ENCODE measurements around the gene UCMA.
A peak's percentile ranks its signal among the peaks of the same experiment; 100 is the strongest.
"Not testable (repeated sequence)": the region's sequence is repeated elsewhere in the genome, so short reads cannot be mapped to it uniquely, and the experiment has no call there.

UCMA gene

GRCh38 chr10:13234172-13234571 lies at the start of gene UCMA:
Gene UCMA (minus strand): TSS chr10:13234374. CDS start chr10:13234258, 116 bp downstream.
- no peak for DNase-seq (ENCODE audit: low read depth)

GRCh38 chr10:13282348-13282747 lies 48.2 kb upstream of the UCMA start:
- H3K4me3 ChIP-seq (ENCODE audit: low read length); DNase-seq (ENCODE audit: low read depth): not testable (repeated sequence)

More at GRCh38 chr10:13234172-13234571, at the start of gene UCMA:
- H3K4me3 ChIP-seq (ENCODE audit: low read length): no peak within 1 kb of the TSS
- TF ChIP-seq CTCF (conservative IDR thresholded peaks at IDR 0.05; ENCODE audit: low read depth, low read length): no peak

- no peak for DNase-seq (ENCODE audit: low read depth)
- no peak overlapping the region for H3K4me3 ChIP-seq (ENCODE audit: low read length)
- TF ChIP-seq CTCF (conservative IDR thresholded peaks at IDR 0.05; ENCODE audit: low read depth, low read length): peak; percentile 27
Observed at GRCh38 chr10:13276749-13277365, 42.7 kb upstream of the UCMA start.

- DNase-seq (ENCODE audit: low read depth); H3K4me3 ChIP-seq (ENCODE audit: low read length): not testable (repeated sequence)
Observed at GRCh38 chr10:13276146-13276545, 42.0 kb upstream of the UCMA start.

GRCh38 chr10:13272164-13272571 lies 38.0 kb upstream of the UCMA start:
- no peak for DNase-seq (ENCODE audit: low read depth)
- TF ChIP-seq CTCF (conservative IDR thresholded peaks at IDR 0.05; ENCODE audit: low read depth, low read length): no peak

GRCh38 chr10:13271552-13272163 lies 37.5 kb upstream of the UCMA start:
- H3K4me3 ChIP-seq (ENCODE audit: low read length): no peak overlapping the region
- peak; percentile 56 for TF ChIP-seq CTCF (conservative IDR thresholded peaks at IDR 0.05; ENCODE audit: low read depth, low read length)
- DNase-seq (ENCODE audit: low read depth): no peak

More at GRCh38 chr10:13272164-13272571, 38.0 kb upstream of the UCMA start:
- no peak overlapping the region for H3K4me3 ChIP-seq (ENCODE audit: low read length)

GRCh38 chr10:13270877-13271551 lies 36.8 kb upstream of the UCMA start:
- no peak overlapping the region for H3K4me3 ChIP-seq (ENCODE audit: low read length)
- no peak for TF ChIP-seq CTCF (conservative IDR thresholded peaks at IDR 0.05; ENCODE audit: low read depth, low read length)
- no peak for DNase-seq (ENCODE audit: low read depth)

- no peak for DNase-seq (ENCODE audit: low read depth)
- no peak for TF ChIP-seq CTCF (conservative IDR thresholded peaks at IDR 0.05; ENCODE audit: low read depth, low read length)
- H3K4me3 ChIP-seq (ENCODE audit: low read length): no peak overlapping the region
Observed at GRCh38 chr10:13268841-13269240, 34.7 kb upstream of the UCMA start.
